ENCODE results near the gene ADAMTSL2.
A peak's percentile ranks its signal among the peaks of the same experiment; 100 is the strongest.

ADAMTSL2 gene

GRCh38 chr9:133528001-133528875 lies 6.3 kb upstream of the ADAMTSL2 start:
- DNase-seq (ENCODE audit: low read depth, low spot score): no peak

GRCh38 chr9:133528876-133529241 lies 5.6 kb upstream of the ADAMTSL2 start:
- no peak for DNase-seq (ENCODE audit: low read depth, low spot score)

More at GRCh38 chr9:133528001-133528875, 6.3 kb upstream of the ADAMTSL2 start:
- H3K4me3 ChIP-seq (ENCODE audit: low read length): no peak overlapping the region

GRCh38 chr9:133529457-133529856 lies 5.0 kb upstream of the ADAMTSL2 start:
- no peak overlapping the region for H3K4me3 ChIP-seq (ENCODE audit: low read length)
- DNase-seq (ENCODE audit: low read depth, low spot score): no peak

More at GRCh38 chr9:133528876-133529241, 5.6 kb upstream of the ADAMTSL2 start:
- H3K4me3 ChIP-seq (ENCODE audit: low read length): no peak overlapping the region

DNA sequence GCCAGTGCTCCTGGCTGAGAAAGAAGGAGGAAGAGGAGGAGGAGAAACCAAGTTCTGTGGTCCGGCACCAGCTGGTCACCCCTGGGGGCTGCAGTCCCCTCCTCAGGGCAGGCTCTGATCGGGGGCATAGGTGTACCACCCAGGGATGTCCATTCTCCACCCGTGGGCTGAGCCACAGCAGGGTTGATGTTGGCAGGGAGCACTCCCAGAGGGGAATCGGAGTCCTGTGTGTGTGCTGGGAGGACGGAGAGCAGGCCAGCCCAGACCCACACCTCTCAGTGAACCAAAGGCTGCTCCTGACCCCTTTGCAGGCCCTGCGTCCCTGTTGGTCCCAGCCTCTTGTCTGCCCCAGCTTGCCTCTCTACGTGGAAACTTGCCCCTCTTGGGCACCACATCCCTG lies 4.6 kb upstream of the ADAMTSL2 start:
- no peak for DNase-seq (ENCODE audit: low read depth, low spot score)
- H3K4me3 ChIP-seq (ENCODE audit: low read length): no peak overlapping the region

- no peak for DNase-seq (ENCODE audit: low read depth, low spot score)
- no peak overlapping the region for H3K4me3 ChIP-seq (ENCODE audit: low read length)
Observed at GRCh38 chr9:133531293-133531692, 3.2 kb upstream of the ADAMTSL2 start.

- H3K4me3 ChIP-seq (ENCODE audit: low read length): no peak overlapping the region
- DNase-seq (ENCODE audit: low read depth, low spot score): peak; percentile 78
Observed at GRCh38 chr9:133532937-133533668, 1.4 kb upstream of the ADAMTSL2 start.

- no peak for DNase-seq (ENCODE audit: low read depth, low spot score)
- no peak overlapping the region for H3K4me3 ChIP-seq (ENCODE audit: low read length)
Observed at GRCh38 chr9:133533857-133534256, 647 bp upstream of the ADAMTSL2 start.

DNA sequence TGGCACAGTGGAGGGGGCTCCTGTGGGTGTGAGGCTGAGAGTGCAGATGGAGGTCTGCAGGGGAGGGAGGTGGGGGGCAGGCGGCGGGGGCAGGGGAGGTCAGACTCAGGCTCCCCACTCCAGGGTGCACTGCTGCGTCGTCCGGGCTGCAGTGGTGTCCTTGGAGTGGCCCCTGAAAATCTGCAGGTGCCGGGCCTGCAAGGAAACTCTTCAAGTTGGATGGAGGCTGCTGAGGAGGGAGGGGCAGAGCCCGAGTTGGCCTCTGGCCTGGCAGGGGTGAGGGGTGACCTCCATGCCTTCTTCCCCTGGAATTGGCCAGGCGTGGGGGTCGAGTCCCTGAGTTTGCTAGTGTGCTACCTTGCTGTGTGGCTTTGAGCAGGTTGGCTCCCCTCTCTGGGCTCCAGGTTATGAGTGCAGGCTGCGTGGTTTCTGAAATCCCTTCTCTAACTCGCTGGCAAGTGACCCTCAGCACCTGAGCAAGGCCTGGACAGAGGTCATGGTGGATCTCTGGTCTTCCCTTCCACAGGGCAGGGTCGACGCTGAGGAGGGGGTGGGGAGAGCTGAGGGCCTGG lies 888 bp downstream of the ADAMTSL2 start:
- no peak for DNase-seq (ENCODE audit: low read depth, low spot score)
- H3K4me3 ChIP-seq (ENCODE audit: low read length): no peak overlapping the region

- no peak for DNase-seq (ENCODE audit: low read depth, low spot score)
- H3K4me3 ChIP-seq (ENCODE audit: low read length): no peak overlapping the region
Observed at GRCh38 chr9:133536080-133536479, 1.6 kb downstream of the ADAMTSL2 start.

- no peak for DNase-seq (ENCODE audit: low read depth, low spot score)
- H3K4me3 ChIP-seq (ENCODE audit: low read length): no peak overlapping the region
Observed at GRCh38 chr9:133536536-133536935, 2.0 kb downstream of the ADAMTSL2 start.

DNA sequence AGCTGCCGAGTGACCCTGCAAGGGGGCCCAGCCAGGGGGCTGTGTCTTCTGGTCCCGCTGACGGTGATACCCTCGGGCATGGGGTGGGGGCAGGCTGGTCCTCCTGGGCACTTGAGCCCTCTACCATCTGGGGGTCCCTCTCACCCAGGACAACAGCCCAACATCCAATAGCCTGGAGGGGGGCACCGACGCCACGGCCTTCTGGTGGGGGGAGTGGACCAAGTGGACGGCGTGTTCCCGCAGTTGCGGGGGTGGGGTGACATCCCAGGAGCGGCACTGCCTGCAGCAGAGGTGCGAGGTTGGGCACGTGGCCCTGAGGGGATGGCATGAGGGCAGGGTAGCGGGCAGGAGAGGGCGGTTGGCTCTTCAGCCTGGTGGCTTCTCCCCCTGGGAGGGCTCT lies 2.8 kb downstream of the ADAMTSL2 start:
- no peak overlapping the region for H3K4me3 ChIP-seq (ENCODE audit: low read length)
- DNase-seq (ENCODE audit: low read depth, low spot score): no peak

- DNase-seq (ENCODE audit: low read depth, low spot score): no peak
- H3K4me3 ChIP-seq (ENCODE audit: low read length): no peak overlapping the region
Observed at GRCh38 chr9:133538176-133538575, 3.7 kb downstream of the ADAMTSL2 start.

DNA sequence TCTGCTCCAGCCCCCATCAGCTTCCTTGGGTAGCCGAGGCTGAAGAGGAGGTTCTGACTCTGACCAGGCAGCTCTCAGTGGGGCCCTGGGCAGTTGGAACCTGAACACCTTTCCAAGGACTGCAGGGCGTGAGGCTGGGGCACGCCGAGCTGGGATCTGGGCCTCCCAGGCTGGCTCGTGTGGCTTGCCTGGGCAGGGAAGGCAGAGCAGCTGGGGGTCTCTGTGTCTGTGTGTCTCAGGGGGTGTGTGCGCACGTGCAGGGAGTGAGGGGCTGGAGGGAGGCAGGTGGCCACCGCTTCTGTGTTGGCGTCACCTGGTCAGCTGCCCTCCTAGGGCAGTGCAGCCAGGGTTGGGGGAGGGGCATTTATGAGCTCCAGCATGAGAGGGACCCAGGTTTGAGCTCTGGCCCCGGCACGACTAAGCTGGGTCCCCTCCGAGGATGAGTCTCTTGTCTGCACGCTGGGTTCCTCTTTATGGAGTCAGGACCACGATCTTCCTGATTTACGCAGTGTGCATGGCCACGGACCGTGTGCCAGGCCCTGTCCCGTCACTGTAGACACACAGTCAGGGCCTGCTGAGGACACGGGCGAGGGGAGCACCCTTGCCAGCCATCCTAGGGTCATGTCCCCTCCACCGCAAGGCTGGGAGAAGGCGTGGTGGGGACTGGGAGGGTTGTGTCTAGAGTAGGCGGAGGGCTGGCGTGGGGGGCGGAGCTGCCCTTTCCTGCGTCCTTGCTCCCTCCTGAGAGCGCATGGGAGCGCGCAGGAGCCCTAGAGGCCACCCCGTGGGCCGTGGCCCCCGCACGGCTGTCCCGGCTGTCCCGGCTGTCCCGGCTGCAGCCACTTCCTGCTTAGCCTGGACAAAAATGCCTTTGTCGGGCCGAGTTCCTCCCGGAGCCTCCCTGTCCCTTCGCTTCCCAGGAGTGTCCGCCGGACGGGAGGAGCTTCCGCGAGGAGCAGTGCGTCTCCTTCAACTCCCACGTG lies 4.6 kb downstream of the ADAMTSL2 start:
- DNase-seq (ENCODE audit: low read depth, low spot score): no peak

DNA sequence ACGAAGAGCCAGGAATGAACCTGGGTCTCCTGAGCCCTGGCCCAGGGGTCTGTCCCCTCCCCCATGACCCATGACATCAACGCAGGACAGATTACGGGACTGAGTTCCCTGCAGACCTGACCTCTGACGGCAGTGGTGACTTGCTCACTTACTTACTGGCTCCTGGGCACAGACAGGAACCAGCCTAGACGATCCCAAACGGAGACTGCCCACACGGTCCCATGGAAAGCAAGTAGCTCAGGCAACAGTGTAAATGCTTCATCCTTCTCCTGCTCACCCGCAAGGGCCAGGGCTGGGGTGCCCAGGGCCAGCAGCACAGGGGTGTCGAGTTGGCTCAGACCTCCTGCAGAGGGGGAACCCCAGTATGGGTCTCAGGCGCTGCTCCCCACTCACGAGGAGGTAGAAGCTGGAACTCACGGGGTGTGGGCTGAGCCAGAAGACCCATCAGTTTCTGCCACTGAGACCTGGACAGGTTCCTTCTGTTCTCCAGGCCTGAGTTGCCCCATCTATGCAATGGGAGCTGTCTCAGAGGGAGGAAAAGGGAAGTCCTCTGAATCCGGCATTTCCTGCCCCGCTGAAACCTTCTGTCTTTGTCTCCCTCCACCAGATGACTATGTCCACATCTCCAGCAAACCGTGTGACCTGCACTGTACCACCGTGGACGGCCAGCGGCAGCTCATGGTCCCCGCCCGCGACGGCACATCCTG lies 5.6 kb downstream of the ADAMTSL2 start:
- no peak for DNase-seq (ENCODE audit: low read depth, low spot score)
- H3K4me3 ChIP-seq (ENCODE audit: low read length): no peak overlapping the region

More for the DNA sequence above, 4.6 kb downstream of the ADAMTSL2 start:
- no peak overlapping the region for H3K4me3 ChIP-seq (ENCODE audit: low read length)

- no peak for DNase-seq (ENCODE audit: low read depth, low spot score)
- H3K4me3 ChIP-seq (ENCODE audit: low read length): no peak overlapping the region
Observed at GRCh38 chr9:133540698-133541025, 6.2 kb downstream of the ADAMTSL2 start.

- DNase-seq (ENCODE audit: low read depth, low spot score): no peak
- H3K4me3 ChIP-seq (ENCODE audit: low read length): no peak overlapping the region
Observed at GRCh38 chr9:133542002-133542401, 7.5 kb downstream of the ADAMTSL2 start.

DNA sequence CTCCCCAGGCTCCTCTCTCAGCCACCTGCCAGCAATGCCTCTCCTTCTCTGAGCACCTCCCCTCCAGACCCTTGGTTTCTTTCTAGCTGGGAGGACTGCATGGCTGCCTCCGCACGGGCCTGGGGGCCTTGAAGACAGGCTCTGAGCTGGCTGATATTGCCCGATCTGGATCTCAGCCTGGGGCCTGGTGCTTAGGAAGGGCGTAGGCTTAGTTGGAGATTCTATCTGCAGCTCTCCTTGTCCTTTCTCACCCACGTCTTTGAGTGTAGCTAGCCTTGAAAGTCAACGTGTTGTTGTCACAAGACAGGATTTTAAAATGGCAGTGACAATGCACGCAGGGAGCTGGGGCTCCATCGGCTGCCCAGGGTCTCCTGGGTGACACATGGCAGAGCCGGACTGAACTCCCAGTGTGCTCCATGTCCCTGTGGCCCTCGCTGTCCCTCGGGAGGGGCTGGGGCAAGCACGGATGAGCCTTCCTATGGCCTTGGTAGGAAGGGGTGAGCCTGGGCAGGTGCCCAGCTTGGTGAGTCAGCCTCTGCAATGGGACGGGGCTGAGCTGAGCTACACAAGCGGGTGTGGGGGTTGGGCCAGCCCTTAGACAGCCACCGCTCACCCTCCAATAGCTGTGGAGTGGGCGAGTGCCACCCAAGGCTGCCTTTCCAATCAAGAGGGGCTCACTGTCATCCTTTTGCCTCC lies 9.4 kb downstream of the ADAMTSL2 start:
- H3K4me3 ChIP-seq (ENCODE audit: low read length): no peak overlapping the region
- DNase-seq (ENCODE audit: low read depth, low spot score): no peak

Measured in Jurkat, Clone E6-1 (cell line).